GM18951 (cell line): ENCODE results near the gene TNNT1.

ENCODE experiments used
- POLR2A ChIP-seq: IDR thresholded peaks from 4 replicates; pipeline ENCODE4 v1.6.1; 2011; ENCODE audit warnings: mild to moderate bottlenecking; ENCODE audit not compliant: insufficient read length, insufficient read depth; ENCODE audit errors: extremely low read depth
- in situ Hi-C: fragments of 300-500 bp; cut with MboI; formaldehyde crosslinking; loops from one replicate; pipeline ENCODE4 v1.12.0; 2022; ENCODE audit warnings: low sequenced_read_pairs, mixed read lengths, inconsistent platforms; ENCODE audit not compliant: unreplicated experiment

The TNNT1 gene

GRCh38 chr19:55101261-55101660 lies 47.7 kb downstream of the TNNT1 start:
- in situ Hi-C loops = no loop called here

GRCh38 chr19:55099557-55100506 lies 49.2 kb downstream of the TNNT1 start:
- in situ Hi-C loops = no loop called here
- TF ChIP-seq POLR2A = no peak

More at GRCh38 chr19:55101261-55101660, 47.7 kb downstream of the TNNT1 start:
- no peak for TF ChIP-seq POLR2A

- in situ Hi-C loops = no loop called here
Measured at GRCh38 chr19:55098716-55099556, 50.1 kb downstream of the TNNT1 start.

GRCh38 chr19:55097864-55098715 lies 50.9 kb downstream of the TNNT1 start:
- in situ Hi-C loops = no loop called here
- TF ChIP-seq POLR2A = no peak

More at GRCh38 chr19:55098716-55099556, 50.1 kb downstream of the TNNT1 start:
- TF ChIP-seq POLR2A = no peak

DNA sequence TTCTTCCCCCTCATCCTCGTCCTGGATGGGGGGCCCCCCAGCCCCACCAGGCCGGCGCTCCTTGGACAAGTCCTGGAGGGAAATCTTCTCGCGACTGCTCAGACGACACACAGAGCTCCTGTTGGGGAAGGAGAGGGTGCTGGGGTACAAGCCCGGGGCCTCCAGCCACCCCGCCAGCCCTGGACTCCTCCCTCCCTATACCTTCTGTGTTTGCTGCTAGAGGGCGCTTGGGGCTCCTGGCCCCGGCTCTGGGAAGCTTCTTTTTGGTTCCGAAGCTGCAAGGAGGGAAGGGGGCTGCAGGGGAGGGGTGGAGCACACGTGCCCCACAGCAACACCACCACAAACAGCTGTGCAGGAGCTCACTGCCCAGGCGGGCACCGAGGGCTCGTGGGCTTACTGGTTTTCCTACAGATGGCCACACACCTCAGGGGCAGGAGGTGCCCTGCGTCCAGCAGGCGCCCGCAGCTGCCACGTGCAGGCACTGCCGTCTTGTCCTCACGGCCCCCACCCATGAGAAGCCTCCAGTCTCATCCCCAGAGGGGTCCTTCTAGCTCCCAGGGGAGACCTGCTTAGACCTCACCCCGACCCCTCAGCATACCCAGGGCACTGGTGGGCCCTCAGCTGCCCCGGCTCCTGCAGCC lies 52.8 kb downstream of the TNNT1 start:
- in situ Hi-C loops = no loop called here
- no peak for TF ChIP-seq POLR2A

- in situ Hi-C loops = no loop called here
- TF ChIP-seq POLR2A = no peak
Measured at GRCh38 chr19:55095260-55096060, 53.5 kb downstream of the TNNT1 start.

- no peak for TF ChIP-seq POLR2A
- in situ Hi-C loops = no loop called here
Measured at GRCh38 chr19:55094456-55095259, 54.3 kb downstream of the TNNT1 start.

GRCh38 chr19:55092423-55093318 lies 56.3 kb downstream of the TNNT1 start:
- in situ Hi-C loops = no loop called here
- TF ChIP-seq POLR2A = no peak

DNA sequence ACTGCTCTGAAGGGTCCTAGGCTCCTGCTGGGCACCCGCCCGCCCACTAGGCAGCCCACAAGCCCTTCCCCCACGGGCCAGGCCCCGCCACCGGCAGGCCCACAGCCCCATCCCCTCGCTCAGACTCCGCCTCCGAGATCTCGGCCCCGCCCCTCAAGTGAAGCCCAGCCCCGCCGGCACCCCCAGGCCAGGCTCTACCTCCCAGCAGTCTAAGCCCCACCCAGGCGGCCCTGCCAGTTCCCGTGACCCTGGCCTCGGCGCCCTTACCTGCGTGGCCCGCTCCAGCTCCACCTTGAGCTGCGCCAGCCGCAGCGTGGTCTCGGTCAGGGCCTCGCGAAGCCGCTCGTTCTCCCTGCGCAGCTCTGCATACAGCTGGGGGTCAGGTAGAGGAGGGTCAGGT lies 57.1 kb downstream of the TNNT1 start:
- in situ Hi-C loops = no loop called here
- TF ChIP-seq POLR2A = no peak
